Fibroblast of skin of abdomen (primary cell): Measurements from ENCODE around the gene CORO2A. TPM values are rescaled to one million over a fixed set of nuclear protein-coding genes. Genes with fewer than 3 reads are reported as not detected.
A peak's percentile ranks its signal among the peaks of the same experiment; 100 is the strongest.

Experiments used
- DNase-seq: peaks from one replicate; pipeline ENCODE4 v3.0.0-alpha.2; 2013
- polyA plus RNA-seq, 2 experiments: library from polyadenylated mRNA; unstranded; fragments of 120-200 nt; gene quantifications; one replicate each; pipeline ENCODE4 v1.2.1, GENCODE V29; 2013; ENCODE audit not compliant: insufficient read length in 2 of 2

Gene CORO2A
- polyA plus RNA-seq (2013, experiment 1 of 2; ENCODE audit: insufficient read length) = 0.85 TPM
- 0.81 TPM for polyA plus RNA-seq (2013, experiment 2 of 2; ENCODE audit: insufficient read length)

- peak; percentile 56 for DNase-seq
These were observed at the start of gene CORO2A for GRCh38 chr9:98192503-98193335. TSS of gene CORO2A (minus strand) at chr9:98192637. CDS start at chr9:98157660, 34,977 bp downstream.

- DNase-seq = no peak
These were observed 49.2 kb upstream of the CORO2A start for GRCh38 chr9:98241357-98242300.

GRCh38 chr9:98240475-98240874, 48.0 kb upstream of the CORO2A start:
- no peak for DNase-seq

GRCh38 chr9:98236901-98237487, 44.6 kb upstream of the CORO2A start:
- no peak for DNase-seq

- DNase-seq = no peak
These were observed 42.7 kb upstream of the CORO2A start for GRCh38 chr9:98235126-98235525.

- no peak for DNase-seq
These were observed 41.9 kb upstream of the CORO2A start for GRCh38 chr9:98234245-98234825.

- no peak for DNase-seq
These were observed 40.5 kb upstream of the CORO2A start for GRCh38 chr9:98232926-98233325.

- DNase-seq = peak; percentile 78
These were observed 39.5 kb upstream of the CORO2A start for GRCh38 chr9:98231770-98232478.

GRCh38 chr9:98230789-98231188, 38.4 kb upstream of the CORO2A start:
- no peak for DNase-seq

- DNase-seq = no peak
These were observed 37.9 kb upstream of the CORO2A start for GRCh38 chr9:98230304-98230703.

GRCh38 chr9:98229620-98230019, 37.2 kb upstream of the CORO2A start:
- DNase-seq = no peak

- DNase-seq = no peak
These were observed 36.6 kb upstream of the CORO2A start for GRCh38 chr9:98229090-98229395.

GRCh38 chr9:98228392-98229089, 36.1 kb upstream of the CORO2A start:
- no peak for DNase-seq

- DNase-seq = no peak
These were observed 35.4 kb upstream of the CORO2A start for GRCh38 chr9:98227883-98228282.

GRCh38 chr9:98226957-98227356, 34.5 kb upstream of the CORO2A start:
- no peak for DNase-seq

- no peak for DNase-seq
These were observed 34.1 kb upstream of the CORO2A start for GRCh38 chr9:98226516-98226915.

- DNase-seq = no peak
These were observed 32.6 kb upstream of the CORO2A start for GRCh38 chr9:98225015-98225442.

GRCh38 chr9:98222885-98223691, 30.7 kb upstream of the CORO2A start:
- peak; percentile 100 for DNase-seq

GRCh38 chr9:98220911-98221310, 28.5 kb upstream of the CORO2A start:
- no peak for DNase-seq

GRCh38 chr9:98219794-98220370, 27.4 kb upstream of the CORO2A start:
- DNase-seq = no peak
